ENCODE measurements around the gene QTRT2. TPM values are rescaled to one million over a fixed set of nuclear protein-coding genes. Genes with fewer than 3 reads are reported as not detected.

The QTRT2 gene
- total RNA-seq, 1 donor from 2014 or later = 16.2 TPM

DNA sequence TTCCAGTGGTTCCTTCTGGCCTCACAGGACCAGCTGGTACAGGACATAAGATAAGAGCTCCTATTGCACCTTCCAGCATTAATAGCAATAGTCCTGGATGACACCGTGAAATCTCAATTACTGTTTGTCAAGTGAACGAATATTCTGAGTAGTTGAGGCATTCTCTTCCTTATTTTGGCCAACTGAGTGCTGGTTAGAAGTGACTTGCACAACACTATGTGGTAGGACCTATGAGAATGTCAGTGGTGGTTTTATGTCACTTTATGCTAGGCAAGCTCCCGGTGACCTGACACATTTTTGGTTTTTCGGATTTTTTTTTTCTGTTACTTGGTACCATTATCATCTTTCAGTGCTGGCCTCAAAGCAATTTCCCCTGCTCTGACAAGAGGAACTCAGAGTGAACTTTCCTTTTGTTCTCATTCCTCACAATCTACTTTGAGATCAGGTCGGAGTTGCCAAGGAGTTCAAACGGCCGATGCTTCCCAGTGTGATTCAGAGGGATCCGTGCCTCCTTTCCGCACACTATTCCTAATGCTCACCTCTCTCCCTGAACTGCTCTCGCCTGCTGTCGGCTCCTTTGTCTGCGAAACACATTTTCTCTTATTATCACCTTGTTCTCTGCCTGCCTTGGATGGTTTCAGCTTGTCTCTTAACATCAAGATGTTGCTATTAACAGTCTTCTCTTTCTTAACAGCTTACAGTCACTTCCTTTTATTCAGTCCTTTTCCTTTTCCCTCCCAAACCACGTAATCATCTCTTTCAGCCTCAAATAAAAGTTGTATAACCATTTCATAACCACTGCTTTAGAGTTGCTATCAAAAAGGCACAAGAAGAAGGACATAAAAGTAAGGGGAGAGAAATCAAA is 35.8 kb downstream of the QTRT2 start:
- no peak overlapping the region for H3K27ac Mint-ChIP-seq (ENCODE audit: unreplicated experiment)
- no peaks in the 10 kb centered on the region for H3K36me3 Mint-ChIP-seq (ENCODE audit: unreplicated experiment)
- H3K4me3 Mint-ChIP-seq (ENCODE audit: unreplicated experiment) = no peak overlapping the region
- no peaks in the 10 kb centered on the region for H3K9me3 Mint-ChIP-seq (ENCODE audit: unreplicated experiment)
- TF ChIP-seq, protein P1, sequence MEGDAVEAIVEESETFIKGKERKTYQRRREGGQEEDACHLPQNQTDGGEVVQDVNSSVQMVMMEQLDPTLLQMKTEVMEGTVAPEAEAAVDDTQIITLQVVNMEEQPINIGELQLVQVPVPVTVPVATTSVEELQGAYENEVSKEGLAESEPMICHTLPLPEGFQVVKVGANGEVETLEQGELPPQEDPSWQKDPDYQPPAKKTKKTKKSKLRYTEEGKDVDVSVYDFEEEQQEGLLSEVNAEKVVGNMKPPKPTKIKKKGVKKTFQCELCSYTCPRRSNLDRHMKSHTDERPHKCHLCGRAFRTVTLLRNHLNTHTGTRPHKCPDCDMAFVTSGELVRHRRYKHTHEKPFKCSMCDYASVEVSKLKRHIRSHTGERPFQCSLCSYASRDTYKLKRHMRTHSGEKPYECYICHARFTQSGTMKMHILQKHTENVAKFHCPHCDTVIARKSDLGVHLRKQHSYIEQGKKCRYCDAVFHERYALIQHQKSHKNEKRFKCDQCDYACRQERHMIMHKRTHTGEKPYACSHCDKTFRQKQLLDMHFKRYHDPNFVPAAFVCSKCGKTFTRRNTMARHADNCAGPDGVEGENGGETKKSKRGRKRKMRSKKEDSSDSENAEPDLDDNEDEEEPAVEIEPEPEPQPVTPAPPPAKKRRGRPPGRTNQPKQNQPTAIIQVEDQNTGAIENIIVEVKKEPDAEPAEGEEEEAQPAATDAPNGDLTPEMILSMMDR (IDR thresholded peaks at IDR 0.05; ENCODE audit: partially characterized antibody, unreplicated experiment) = no peak
- DNase-seq = no peak
- no peaks in the 10 kb centered on the region for H3K4me1 Mint-ChIP-seq (ENCODE audit: low read depth, unreplicated experiment)
- H3K27me3 Mint-ChIP-seq (ENCODE audit: unreplicated experiment) = no peaks in the 10 kb centered on the region

DNA sequence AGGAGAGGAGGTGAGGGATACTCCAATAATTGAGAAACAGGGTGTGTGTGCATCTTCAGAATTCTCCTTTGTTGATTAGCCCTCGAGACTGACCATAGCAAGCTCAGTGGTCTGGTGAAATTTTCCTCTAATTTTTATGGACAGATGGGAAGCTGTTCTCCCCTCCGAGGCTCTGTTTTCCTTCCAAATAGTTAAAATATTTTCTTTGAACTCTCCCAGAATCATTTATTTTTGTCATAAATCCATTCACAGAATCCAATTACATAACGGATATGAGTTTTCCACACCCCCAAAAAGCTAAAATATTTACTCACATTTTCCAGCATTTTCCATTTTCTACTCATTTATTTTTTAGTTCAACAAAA is 36.5 kb downstream of the QTRT2 start:
- no peak overlapping the region for H3K27ac Mint-ChIP-seq (ENCODE audit: unreplicated experiment)
- TF ChIP-seq, protein P1 (IDR thresholded peaks at IDR 0.05; ENCODE audit: partially characterized antibody, unreplicated experiment) = no peak
- no peaks in the 10 kb centered on the region for H3K9me3 Mint-ChIP-seq (ENCODE audit: unreplicated experiment)
- no peaks in the 10 kb centered on the region for H3K4me1 Mint-ChIP-seq (ENCODE audit: low read depth, unreplicated experiment)
- no peak for DNase-seq
- H3K4me3 Mint-ChIP-seq (ENCODE audit: unreplicated experiment) = no peak overlapping the region
- H3K36me3 Mint-ChIP-seq (ENCODE audit: unreplicated experiment) = no peaks in the 10 kb centered on the region
- no peaks in the 10 kb centered on the region for H3K27me3 Mint-ChIP-seq (ENCODE audit: unreplicated experiment)

DNA sequence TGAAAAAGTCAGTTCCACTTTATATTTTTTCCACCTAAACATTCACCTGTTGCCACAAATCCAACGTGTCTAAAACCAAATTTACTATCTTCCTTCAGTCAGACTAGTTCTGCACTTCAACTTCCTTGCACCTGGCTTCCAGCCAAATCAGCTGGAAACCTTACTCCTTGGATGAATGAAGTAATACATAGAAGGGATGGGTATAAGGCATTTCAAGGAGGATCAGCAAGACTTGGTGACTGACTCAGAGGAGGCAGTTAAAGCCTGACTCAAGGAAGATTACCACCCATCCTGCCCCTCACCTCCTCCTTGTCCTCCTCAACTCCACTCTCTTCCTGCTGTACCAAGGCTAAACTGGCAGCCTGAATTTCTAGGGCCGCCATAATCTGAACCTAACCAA is 37.1 kb downstream of the QTRT2 start:
- H3K4me1 Mint-ChIP-seq (ENCODE audit: low read depth, unreplicated experiment) = no peaks in the 10 kb centered on the region
- H3K27ac Mint-ChIP-seq (ENCODE audit: unreplicated experiment) = no peak overlapping the region
- TF ChIP-seq, protein P1 (IDR thresholded peaks at IDR 0.05; ENCODE audit: partially characterized antibody, unreplicated experiment) = no peak
- no peaks in the 10 kb centered on the region for H3K36me3 Mint-ChIP-seq (ENCODE audit: unreplicated experiment)
- H3K9me3 Mint-ChIP-seq (ENCODE audit: unreplicated experiment) = no peaks in the 10 kb centered on the region
- DNase-seq = no peak
- no peaks in the 10 kb centered on the region for H3K27me3 Mint-ChIP-seq (ENCODE audit: unreplicated experiment)
- no peak overlapping the region for H3K4me3 Mint-ChIP-seq (ENCODE audit: unreplicated experiment)

GRCh38 chr3:114095796-114096195 is 39.3 kb downstream of the QTRT2 start:
- Mint-ChIP-seq H3K4me1 (ENCODE audit: low read depth, unreplicated experiment) (no peaks in the 10 kb centered on the region), H3K9me3 (ENCODE audit: unreplicated experiment) (no peaks in the 10 kb centered on the region), H3K27me3 (ENCODE audit: unreplicated experiment) (no peaks in the 10 kb centered on the region), H3K4me3 (ENCODE audit: unreplicated experiment) (no peak overlapping the region), H3K27ac (ENCODE audit: unreplicated experiment) (no peak overlapping the region), H3K36me3 (ENCODE audit: unreplicated experiment) (no peaks in the 10 kb centered on the region)
- TF ChIP-seq, protein P1 (IDR thresholded peaks at IDR 0.05; ENCODE audit: partially characterized antibody, unreplicated experiment) = no peak
- no peak for DNase-seq

DNA sequence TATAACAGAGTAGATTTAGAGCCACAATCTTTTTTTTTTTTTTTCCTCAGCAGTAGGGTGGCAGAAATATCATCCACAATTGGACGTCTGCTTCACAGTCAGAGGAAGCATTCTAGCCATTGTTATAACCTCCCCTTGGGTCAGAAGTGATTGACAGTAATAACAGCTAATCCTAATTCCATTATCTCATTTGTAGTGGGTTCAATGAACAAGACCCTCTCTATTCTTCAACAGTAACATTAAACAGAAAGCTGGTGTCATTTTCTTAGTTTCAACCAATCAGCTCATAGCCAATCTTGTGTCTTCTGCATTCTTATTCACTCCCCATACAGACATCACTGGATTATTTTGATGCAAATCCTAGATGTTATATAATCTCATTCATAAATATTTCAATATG is 44.6 kb downstream of the QTRT2 start:
- no peak overlapping the region for H3K4me3 Mint-ChIP-seq (ENCODE audit: unreplicated experiment)
- no peak overlapping the region for H3K27ac Mint-ChIP-seq (ENCODE audit: unreplicated experiment)
- peaks cover 4% of the 10 kb centered on the region for H3K9me3 Mint-ChIP-seq (ENCODE audit: unreplicated experiment)
- no peaks in the 10 kb centered on the region for H3K27me3 Mint-ChIP-seq (ENCODE audit: unreplicated experiment)
- H3K36me3 Mint-ChIP-seq (ENCODE audit: unreplicated experiment) = no peaks in the 10 kb centered on the region
- H3K4me1 Mint-ChIP-seq (ENCODE audit: low read depth, unreplicated experiment) = no peaks in the 10 kb centered on the region
- TF ChIP-seq, protein P1 (IDR thresholded peaks at IDR 0.05; ENCODE audit: partially characterized antibody, unreplicated experiment) = no peak
- DNase-seq = no peak

Measured in glutamatergic neuron (in vitro differentiated cells).